Nephron (organoid): Measurements from ENCODE around the gene PTAFR.
"Not testable (repeated sequence)": the region's sequence is repeated elsewhere in the genome, so short reads cannot be mapped to it uniquely, and the experiment has no call there.

ENCODE experiments used
- H3K27ac Mint-ChIP-seq, 3 experiments: 2 replicates each; pipeline ENCODE4 v1.8.0; 2020; ENCODE audit warnings: mixed read lengths in 3 of 3, mild to moderate bottlenecking in 2 of 3, moderate library complexity in 1 of 3
- H3K27me3 Mint-ChIP-seq: 2 replicates; pipeline ENCODE4 v1.8.0; 2021; ENCODE audit warnings: low read depth, mild to moderate bottlenecking, moderate library complexity, mixed read lengths
- H3K36me3 Mint-ChIP-seq: 2 replicates; pipeline ENCODE4 v1.8.0; 2020; ENCODE audit warnings: low read depth, mixed read lengths
- H3K4me1 Mint-ChIP-seq: 2 replicates; pipeline ENCODE4 v1.8.0; 2020; ENCODE audit warnings: mixed read lengths
- H3K4me3 Mint-ChIP-seq, 3 experiments: 2 replicates each; pipeline ENCODE4 v1.8.0; 2020; ENCODE audit warnings: mild to moderate bottlenecking in 3 of 3, mixed read lengths in 3 of 3, moderate library complexity in 2 of 3
- H3K9me3 Mint-ChIP-seq: 2 replicates; pipeline ENCODE4 v1.8.0; 2020; ENCODE audit warnings: mixed read lengths
- CTCF ChIP-seq, 3 experiments: fragments of 200-600 bp; sonication (generic); IDR thresholded peaks; one replicate each; pipeline ENCODE4 v1.5.0; 2021; ENCODE audit warnings: antibody characterized with exemption in 3 of 3; ENCODE audit not compliant: unreplicated experiment in 3 of 3

Gene PTAFR

GRCh38 chr1:28145728-28146127, 30.8 kb downstream of the PTAFR start:
- Mint-ChIP-seq H3K36me3 (no peaks in the 10 kb centered on the region), H3K9me3 (no peaks in the 10 kb centered on the region), H3K27me3 (no peaks in the 10 kb centered on the region), H3K4me3 (no peak overlapping the region), H3K4me1 (no peaks in the 10 kb centered on the region), H3K27ac (no peak overlapping the region)
- TF ChIP-seq CTCF (IDR thresholded peaks at IDR 0.05; ENCODE audit: unreplicated experiment in 3 of 3) = no peak

- TF ChIP-seq CTCF (IDR thresholded peaks at IDR 0.05; ENCODE audit: unreplicated experiment in 3 of 3) = no peak
- H3K27ac Mint-ChIP-seq = no peak overlapping the region
Measured at GRCh38 chr1:28144203-28145135, 32.0 kb downstream of the PTAFR start.

GRCh38 chr1:28143496-28144202, 32.8 kb downstream of the PTAFR start:
- Mint-ChIP-seq H3K4me1 (no peaks in the 10 kb centered on the region), H3K9me3 (no peaks in the 10 kb centered on the region), H3K27ac (no peak overlapping the region), H3K4me3 (no peak overlapping the region), H3K36me3 (no peaks in the 10 kb centered on the region), H3K27me3 (peaks cover 3% of the 10 kb centered on the region)
- TF ChIP-seq CTCF (IDR thresholded peaks at IDR 0.05; ENCODE audit: unreplicated experiment in 3 of 3) = no peak

More at GRCh38 chr1:28144203-28145135, 32.0 kb downstream of the PTAFR start:
- no peaks in the 10 kb centered on the region for H3K4me1 Mint-ChIP-seq
- H3K9me3 Mint-ChIP-seq = no peaks in the 10 kb centered on the region
- no peaks in the 10 kb centered on the region for H3K27me3 Mint-ChIP-seq
- H3K36me3 Mint-ChIP-seq = no peaks in the 10 kb centered on the region
- no peak overlapping the region for H3K4me3 Mint-ChIP-seq

- H3K9me3 Mint-ChIP-seq = no peaks in the 10 kb centered on the region
- peaks cover 3% of the 10 kb centered on the region for H3K27me3 Mint-ChIP-seq
- no peak overlapping the region for H3K27ac Mint-ChIP-seq
- H3K4me3 Mint-ChIP-seq = no peak overlapping the region
- TF ChIP-seq CTCF (IDR thresholded peaks at IDR 0.05; ENCODE audit: unreplicated experiment in 3 of 3) = no peak
- no peaks in the 10 kb centered on the region for H3K4me1 Mint-ChIP-seq
- H3K36me3 Mint-ChIP-seq = no peaks in the 10 kb centered on the region
Measured at GRCh38 chr1:28141685-28142084, 34.8 kb downstream of the PTAFR start.

- H3K36me3 Mint-ChIP-seq, H3K9me3 Mint-ChIP-seq, H3K27ac Mint-ChIP-seq, H3K27me3 Mint-ChIP-seq, H3K4me1 Mint-ChIP-seq, H3K4me3 Mint-ChIP-seq: not testable (repeated sequence)
Measured at GRCh38 chr1:28139866-28140265, 36.6 kb downstream of the PTAFR start.

GRCh38 chr1:28139025-28139712, 37.3 kb downstream of the PTAFR start:
- peaks cover 6% of the 10 kb centered on the region for H3K27me3 Mint-ChIP-seq
- H3K9me3 Mint-ChIP-seq = no peaks in the 10 kb centered on the region
- H3K27ac Mint-ChIP-seq = no peak overlapping the region

More at GRCh38 chr1:28139025-28139712, 37.3 kb downstream of the PTAFR start:
- no peak for TF ChIP-seq CTCF (IDR thresholded peaks at IDR 0.05; ENCODE audit: unreplicated experiment in 3 of 3)
- Mint-ChIP-seq H3K4me1 (no peaks in the 10 kb centered on the region), H3K4me3 (no peak overlapping the region), H3K36me3 (no peaks in the 10 kb centered on the region)
